ENCODE data around the gene NUCB1.
A peak's percentile ranks its signal among the peaks of the same experiment; 100 is the strongest.

NUCB1 gene

GRCh38 chr19:48963371-48964204 is 63.5 kb downstream of the NUCB1 start:
- DNase-seq, result peak; percentile 52 to 64

- no peak for DNase-seq
Measured at GRCh38 chr19:48964205-48965039, 64.3 kb downstream of the NUCB1 start.

- DNase-seq, result peak; percentile 73 to 84
Measured at GRCh38 chr19:48965040-48965805, 65.1 kb downstream of the NUCB1 start, which contains the start of gene FTL. TSS of gene FTL (plus strand) at chr19:48965309. CDS start at chr19:48965508, 199 bp downstream.

GRCh38 chr19:48965806-48966540 is 65.9 kb downstream of the NUCB1 start:
- peak; percentile 90 to 92 for DNase-seq

GRCh38 chr19:48966541-48967345 is 66.6 kb downstream of the NUCB1 start:
- DNase-seq, result no peak

- DNase-seq, result no peak
Measured at GRCh38 chr19:48967346-48968178, 67.5 kb downstream of the NUCB1 start.

GRCh38 chr19:48968179-48968661 is 68.1 kb downstream of the NUCB1 start:
- no peak for DNase-seq

GRCh38 chr19:48968813-48969218 is 68.7 kb downstream of the NUCB1 start:
- DNase-seq, result no peak

- DNase-seq, result no peak
Measured at GRCh38 chr19:48969276-48970138, 69.4 kb downstream of the NUCB1 start.

- no peak for DNase-seq
Measured at GRCh38 chr19:48970139-48970766, 70.1 kb downstream of the NUCB1 start.

GRCh38 chr19:48970923-48971395 is 70.8 kb downstream of the NUCB1 start:
- DNase-seq, result peak; percentile 81 to 85
